Karpas-422 (cell line): ENCODE results near the gene NUP210. TPM values are rescaled to one million over a fixed set of nuclear protein-coding genes. Genes with fewer than 3 reads are reported as not detected.

Experiments
- DNase-seq: peaks from one replicate; pipeline ENCODE4 v3.0.0-alpha.2; 2015
- H2AFZ ChIP-seq: fragments of 200-600 bp; sonication (generic); 2 replicates; pipeline ENCODE4 v1.6.1; 2014; ENCODE audit warnings: antibody characterized with exemption, low read length, mixed read lengths
- H3K27ac ChIP-seq: fragments of 200-600 bp; sonication (generic); 2 replicates; pipeline ENCODE4 v1.5.1; 2014; ENCODE audit warnings: mild to moderate bottlenecking, low read length, moderate library complexity
- H3K27me3 ChIP-seq: fragments of 200-600 bp; sonication (generic); 2 replicates; pipeline ENCODE4 v1.6.1; 2014; ENCODE audit warnings: low read length, mixed read lengths
- H3K36me3 ChIP-seq: fragments of 200-600 bp; sonication (generic); 2 replicates; pipeline ENCODE4 v1.6.1; 2014; ENCODE audit warnings: low read length, mixed read lengths; ENCODE audit not compliant: insufficient read depth
- H3K4me1 ChIP-seq: fragments of 200-600 bp; sonication (generic); 2 replicates; pipeline ENCODE4 v1.6.1; 2014; ENCODE audit warnings: mild to moderate bottlenecking, low read length, mixed read lengths
- H3K4me2 ChIP-seq: fragments of 200-600 bp; sonication (generic); 2 replicates; pipeline ENCODE4 v1.6.1; 2014; ENCODE audit warnings: low read length, low read depth, mild to moderate bottlenecking; ENCODE audit not compliant: poor library complexity, severe bottlenecking
- H3K4me3 ChIP-seq: fragments of 200-600 bp; sonication (generic); 2 replicates; pipeline ENCODE4 v1.5.1; 2014; ENCODE audit warnings: mild to moderate bottlenecking, antibody characterized with exemption, low read length, mixed read lengths
- H3K79me2 ChIP-seq: fragments of 200-600 bp; sonication (generic); 2 replicates; pipeline ENCODE4 v1.6.1; 2014; ENCODE audit warnings: mild to moderate bottlenecking, low read length, mixed read lengths
- H3K9ac ChIP-seq: fragments of 200-600 bp; sonication (generic); 2 replicates; pipeline ENCODE4 v1.6.0; 2014; ENCODE audit warnings: low read length
- H3K9me2 ChIP-seq: fragments of 200-600 bp; sonication (generic), shearing (Covaris generic); replicated peaks from 2 replicates; pipeline ENCODE4 v1.6.0; 2014; ENCODE audit warnings: mild to moderate bottlenecking, low read length, moderate library complexity; ENCODE audit not compliant: insufficient read depth
- H3K9me3 ChIP-seq: fragments of 300-700, 200-600 bp; sonication (generic); 2 replicates; pipeline ENCODE4 v1.6.1; 2014; ENCODE audit warnings: low read length, mixed read lengths
- H4K20me1 ChIP-seq: fragments of 200-600 bp; sonication (generic); 2 replicates; pipeline ENCODE4 v1.6.1; 2014; ENCODE audit warnings: mild to moderate bottlenecking, antibody characterized with exemption, low read length, low read depth; ENCODE audit not compliant: insufficient read depth
- total RNA-seq: library from RNA; depleted of rRNA; stranded (reverse); fragments of >200 nt; shearing (Covaris generic); gene quantifications from 2 replicates; pipeline ENCODE4 v1.2.3, GENCODE V29; 2014; ENCODE audit warnings: low replicate concordance

NUP210 gene
- total RNA-seq, 1 experiment from 2014 or later = 87.7 TPM

DNA sequence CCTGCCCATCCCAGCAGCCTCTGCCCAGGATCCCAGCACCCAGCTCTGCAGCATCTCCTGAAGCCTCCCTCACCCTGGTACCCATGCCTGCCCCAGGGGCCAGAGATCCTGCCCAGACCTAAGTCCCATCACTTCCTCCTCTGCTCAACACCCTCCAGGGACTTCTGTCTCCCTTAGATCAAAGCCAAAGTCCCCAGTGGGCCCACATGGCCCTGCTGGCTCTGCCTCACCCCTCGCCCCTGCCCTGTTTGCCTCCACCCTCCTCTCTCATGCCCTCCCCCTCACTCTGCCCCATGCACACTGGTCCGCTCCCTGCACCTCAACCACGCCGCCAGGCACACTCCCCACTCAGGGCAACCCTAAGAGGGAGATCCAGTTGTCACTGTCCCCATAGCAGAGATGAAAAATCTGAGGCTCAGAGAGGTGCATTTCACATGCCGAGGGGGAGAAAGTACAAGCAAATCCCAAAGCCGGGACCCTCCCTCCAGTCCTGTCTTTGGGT lies 146.5 kb downstream of the NUP210 start:
- H3K4me3 ChIP-seq = no peak overlapping the region
- no peak overlapping the region for H2AFZ ChIP-seq
- H3K9me3 ChIP-seq = no peaks in the 10 kb centered on the region; the same call in 1 of the 2 replicates
- no peak overlapping the region for H3K9ac ChIP-seq
- peaks cover 17% of the 10 kb centered on the region for H3K36me3 ChIP-seq
- no peaks in the 10 kb centered on the region for H4K20me1 ChIP-seq
- peaks cover 13% of the 10 kb centered on the region; the same call in 1 of the 2 replicates for H3K79me2 ChIP-seq
- no peak overlapping the region for H3K4me2 ChIP-seq
- H3K27ac ChIP-seq = no peak overlapping the region
- peaks cover 13% of the 10 kb centered on the region for H3K4me1 ChIP-seq
- no peak for DNase-seq
- no peaks in the 10 kb centered on the region for H3K9me2 ChIP-seq
- no peaks in the 10 kb centered on the region for H3K27me3 ChIP-seq

DNA sequence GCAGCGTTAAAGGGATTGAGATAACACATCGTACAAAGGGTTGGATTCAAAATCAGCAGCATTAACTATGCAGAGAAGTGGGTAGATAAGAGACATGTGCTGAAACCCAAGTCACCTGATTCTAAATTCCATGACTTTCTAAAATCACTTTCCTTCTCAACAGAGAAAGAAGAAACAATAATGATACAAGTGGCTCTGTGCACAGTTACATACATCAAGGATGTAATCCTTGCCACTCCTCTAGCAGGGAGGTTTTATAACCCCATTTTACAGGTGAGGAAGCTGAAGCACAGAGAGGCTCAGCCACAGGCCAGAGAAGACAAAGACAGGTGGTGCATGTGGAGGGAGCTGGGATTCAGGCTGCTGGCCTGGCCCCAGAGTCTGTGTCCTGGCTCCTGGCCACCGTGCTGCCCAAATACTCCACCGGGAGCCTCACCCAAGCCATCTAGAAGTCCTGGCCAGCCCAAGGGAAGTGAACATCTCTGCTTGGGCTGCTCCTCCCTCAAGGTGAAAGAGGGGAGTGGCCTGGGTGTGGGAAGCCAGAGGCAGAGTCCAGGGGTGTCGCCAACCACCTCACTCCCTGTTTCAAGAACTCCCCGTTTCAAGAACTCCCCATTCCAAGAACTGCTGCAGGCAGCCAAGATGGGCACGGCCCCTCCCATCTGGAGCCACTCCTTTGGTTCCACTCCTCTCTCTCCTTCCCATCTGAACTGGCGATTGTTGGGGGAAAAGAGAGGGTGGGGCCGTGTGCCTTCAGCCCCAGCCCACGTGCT lies 147.1 kb downstream of the NUP210 start:
- Histone ChIP-seq H3K79me2 (peaks cover 13% of the 10 kb centered on the region; the same call in 1 of the 2 replicates), H3K4me3 (no peak overlapping the region), H3K9me3 (no peaks in the 10 kb centered on the region; the same call in 1 of the 2 replicates), H4K20me1 (no peaks in the 10 kb centered on the region), H3K27ac (no peak overlapping the region), H3K4me1 (peaks cover 13% of the 10 kb centered on the region), H3K36me3 (peaks cover 17% of the 10 kb centered on the region), H3K9me2 (no peaks in the 10 kb centered on the region), H3K4me2 (no peak overlapping the region), H3K27me3 (no peaks in the 10 kb centered on the region), H3K9ac (no peak overlapping the region), H2AFZ (no peak overlapping the region)
- DNase-seq = no peak

DNA sequence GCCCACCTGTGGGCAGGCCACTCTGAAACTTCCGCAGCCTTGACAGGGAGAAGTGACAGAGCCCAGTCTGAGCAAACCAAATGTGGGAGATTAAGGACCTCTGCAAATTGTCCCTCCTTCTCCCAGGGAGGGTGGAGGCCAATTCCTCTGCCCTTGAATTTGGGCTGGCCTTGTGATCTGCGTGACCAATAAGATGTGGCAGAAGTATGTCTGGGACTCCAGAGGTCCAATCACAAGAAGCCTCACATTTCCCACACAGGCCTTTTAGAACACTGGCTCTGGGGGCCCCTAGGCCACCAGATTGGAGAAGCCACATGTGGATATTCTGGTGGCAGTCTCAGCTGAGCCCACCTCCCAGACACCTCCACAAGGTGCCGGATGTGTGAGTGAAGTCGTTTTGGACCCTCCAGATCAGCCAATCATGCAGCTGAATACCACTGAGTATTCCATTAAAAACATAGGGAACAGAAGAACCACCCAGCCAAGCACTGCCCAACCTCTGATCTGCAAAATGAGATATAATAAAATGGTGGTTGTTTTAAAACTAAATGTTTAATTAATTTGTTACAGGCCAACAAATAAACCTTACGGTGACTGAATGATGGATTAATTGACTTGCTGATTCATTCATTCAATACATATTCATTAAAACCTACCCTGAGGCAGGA lies 150.3 kb downstream of the NUP210 start:
- no peaks in the 10 kb centered on the region for H3K9me2 ChIP-seq
- no peak overlapping the region for H3K27ac ChIP-seq
- H3K27me3 ChIP-seq = no peaks in the 10 kb centered on the region
- H3K9me3 ChIP-seq = no peaks in the 10 kb centered on the region; the same call in 1 of the 2 replicates
- H3K4me3 ChIP-seq = no peak overlapping the region
- H3K36me3 ChIP-seq = peaks cover 13% of the 10 kb centered on the region
- DNase-seq = no peak
- H3K9ac ChIP-seq = no peak overlapping the region
- H3K4me2 ChIP-seq = no peak overlapping the region
- H4K20me1 ChIP-seq = peaks cover 11% of the 10 kb centered on the region; the same call in 1 of the 2 replicates
- no peak overlapping the region for H2AFZ ChIP-seq
- peaks cover 18% of the 10 kb centered on the region for H3K79me2 ChIP-seq
- peaks cover 6% of the 10 kb centered on the region for H3K4me1 ChIP-seq

GRCh38 chr3:13268961-13269441 lies 151.1 kb downstream of the NUP210 start:
- H3K4me1 ChIP-seq = no peaks in the 10 kb centered on the region
- H3K36me3 ChIP-seq = peaks cover 13% of the 10 kb centered on the region
- H3K27ac ChIP-seq = no peak overlapping the region
- no peak overlapping the region for H3K4me2 ChIP-seq
- H3K9me3 ChIP-seq = no peaks in the 10 kb centered on the region; the same call in 1 of the 2 replicates
- no peak for DNase-seq
- H3K9me2 ChIP-seq = no peaks in the 10 kb centered on the region
- H4K20me1 ChIP-seq = peaks cover 15% of the 10 kb centered on the region; the same call in 1 of the 2 replicates
- no peak overlapping the region for H3K9ac ChIP-seq
- no peak overlapping the region for H3K4me3 ChIP-seq
- peaks cover 18% of the 10 kb centered on the region for H3K79me2 ChIP-seq
- H3K27me3 ChIP-seq = no peaks in the 10 kb centered on the region
- no peak overlapping the region for H2AFZ ChIP-seq

GRCh38 chr3:13268120-13268519 lies 152.0 kb downstream of the NUP210 start:
- H3K27me3 ChIP-seq = no peaks in the 10 kb centered on the region
- H3K36me3 ChIP-seq = peaks cover 13% of the 10 kb centered on the region
- no peak overlapping the region for H3K4me2 ChIP-seq
- H3K9ac ChIP-seq = no peak overlapping the region
- no peak overlapping the region for H2AFZ ChIP-seq
- peaks cover 19% of the 10 kb centered on the region; the same call in 1 of the 2 replicates for H4K20me1 ChIP-seq
- H3K9me3 ChIP-seq = no peaks in the 10 kb centered on the region; the same call in 1 of the 2 replicates
- peaks cover 18% of the 10 kb centered on the region for H3K79me2 ChIP-seq
- no peak for DNase-seq
- no peaks in the 10 kb centered on the region for H3K4me1 ChIP-seq
- no peak overlapping the region for H3K27ac ChIP-seq
- no peaks in the 10 kb centered on the region for H3K9me2 ChIP-seq
- no peak overlapping the region for H3K4me3 ChIP-seq

- DNase-seq = no peak
- Histone ChIP-seq H4K20me1 (peaks cover 19% of the 10 kb centered on the region; the same call in 1 of the 2 replicates), H3K36me3 (peaks cover 10% of the 10 kb centered on the region), H2AFZ (no peak overlapping the region), H3K9me3 (no peaks in the 10 kb centered on the region; the same call in 1 of the 2 replicates), H3K27ac (no peak overlapping the region), H3K27me3 (no peaks in the 10 kb centered on the region), H3K9ac (no peak overlapping the region), H3K79me2 (peaks cover 11% of the 10 kb centered on the region), H3K9me2 (no peaks in the 10 kb centered on the region), H3K4me3 (no peak overlapping the region), H3K4me1 (no peaks in the 10 kb centered on the region), H3K4me2 (no peak overlapping the region)
These were observed 153.3 kb downstream of the NUP210 start for GRCh38 chr3:13266651-13267362.
